OCI-LY3 (cell line): ENCODE measurements around the gene TBC1D5.

ENCODE experiments used
- EZH2phosphoT487 ChIP-seq: fragments of 200-600 bp; shearing (Covaris generic); IDR thresholded peaks from 2 replicates; pipeline ENCODE4 v1.6.1; 2018; ENCODE audit warnings: antibody characterized with exemption, mixed run types, low read depth
- TF ChIP-seq, protein P1 (sequence below): fragments of 200-600, 300-600 bp; sonication (generic); IDR thresholded peaks from 2 replicates; pipeline ENCODE4 v1.5.1; 2014; ENCODE audit warnings: antibody characterized with exemption, low read length, low read depth

DNA sequence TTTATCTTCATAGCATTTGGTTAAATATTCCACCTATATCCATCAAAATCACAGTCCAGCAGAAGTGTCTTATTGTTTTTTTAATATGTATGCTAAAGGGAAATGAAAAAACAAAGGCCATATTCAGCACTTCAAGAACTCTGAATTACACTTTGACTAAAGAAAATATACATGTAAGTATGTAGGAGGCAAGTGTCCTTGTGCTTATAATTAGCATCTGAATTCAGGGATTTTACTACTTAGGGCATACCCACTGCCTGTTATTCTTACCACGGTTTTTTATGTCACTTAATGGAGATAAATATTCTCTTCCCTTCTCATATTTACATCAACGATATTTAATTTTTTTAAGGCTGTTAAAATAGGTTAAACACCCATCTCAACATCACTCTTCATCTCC, 117.3 kb downstream of the TBC1D5 start:
- no peak for TF ChIP-seq EZH2phosphoT487
- TF ChIP-seq, protein P1, sequence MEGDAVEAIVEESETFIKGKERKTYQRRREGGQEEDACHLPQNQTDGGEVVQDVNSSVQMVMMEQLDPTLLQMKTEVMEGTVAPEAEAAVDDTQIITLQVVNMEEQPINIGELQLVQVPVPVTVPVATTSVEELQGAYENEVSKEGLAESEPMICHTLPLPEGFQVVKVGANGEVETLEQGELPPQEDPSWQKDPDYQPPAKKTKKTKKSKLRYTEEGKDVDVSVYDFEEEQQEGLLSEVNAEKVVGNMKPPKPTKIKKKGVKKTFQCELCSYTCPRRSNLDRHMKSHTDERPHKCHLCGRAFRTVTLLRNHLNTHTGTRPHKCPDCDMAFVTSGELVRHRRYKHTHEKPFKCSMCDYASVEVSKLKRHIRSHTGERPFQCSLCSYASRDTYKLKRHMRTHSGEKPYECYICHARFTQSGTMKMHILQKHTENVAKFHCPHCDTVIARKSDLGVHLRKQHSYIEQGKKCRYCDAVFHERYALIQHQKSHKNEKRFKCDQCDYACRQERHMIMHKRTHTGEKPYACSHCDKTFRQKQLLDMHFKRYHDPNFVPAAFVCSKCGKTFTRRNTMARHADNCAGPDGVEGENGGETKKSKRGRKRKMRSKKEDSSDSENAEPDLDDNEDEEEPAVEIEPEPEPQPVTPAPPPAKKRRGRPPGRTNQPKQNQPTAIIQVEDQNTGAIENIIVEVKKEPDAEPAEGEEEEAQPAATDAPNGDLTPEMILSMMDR = no peak
